Bronchial epithelial cell (primary cell): Measurements from ENCODE around the gene CCNT2. TPM values are rescaled to one million over a fixed set of nuclear protein-coding genes. Genes with fewer than 3 reads are reported as not detected.

ENCODE experiments used
- DNase-seq: peaks from one replicate; pipeline ENCODE4 v3.0.0-alpha.2; 2010; ENCODE audit warnings: low read depth
- FAIRE-seq: peaks from 2 replicates; lab custom pipeline; 2011; peaks lifted over from hg19 to GRCh38; lab: Jason Lieb, UNC
- H3K27me3 ChIP-seq: 2 replicates; pipeline ENCODE4 v1.5.1; 2011; ENCODE audit warnings: low read length; ENCODE audit not compliant: control insufficient read depth, insufficient read depth
- H3K36me3 ChIP-seq: 2 replicates; pipeline ENCODE4 v1.5.1; 2011; ENCODE audit warnings: low read length; ENCODE audit not compliant: control insufficient read depth, insufficient read depth
- H3K4me3 ChIP-seq: 2 replicates; pipeline ENCODE4 v1.5.1; 2011; ENCODE audit warnings: mild to moderate bottlenecking, low read depth, low read length, control low read depth
- total RNA-seq: library from RNA; depleted of rRNA; stranded (reverse); fragments of >200 nt; gene quantifications from 2 replicates; pipeline ENCODE4 v1.2.1, GENCODE V29; 2014
- TF ChIP-seq, protein P1 (sequence below): IDR thresholded peaks from 2 replicates; pipeline ENCODE4 v1.5.1; 2011; ENCODE audit warnings: mild to moderate bottlenecking, moderate library complexity, low read length, control low read depth, inconsistent platforms; ENCODE audit not compliant: insufficient read depth, severe bottlenecking

Gene CCNT2
- total RNA-seq, 1 donor from 2014 or later = 24.0 TPM

DNA sequence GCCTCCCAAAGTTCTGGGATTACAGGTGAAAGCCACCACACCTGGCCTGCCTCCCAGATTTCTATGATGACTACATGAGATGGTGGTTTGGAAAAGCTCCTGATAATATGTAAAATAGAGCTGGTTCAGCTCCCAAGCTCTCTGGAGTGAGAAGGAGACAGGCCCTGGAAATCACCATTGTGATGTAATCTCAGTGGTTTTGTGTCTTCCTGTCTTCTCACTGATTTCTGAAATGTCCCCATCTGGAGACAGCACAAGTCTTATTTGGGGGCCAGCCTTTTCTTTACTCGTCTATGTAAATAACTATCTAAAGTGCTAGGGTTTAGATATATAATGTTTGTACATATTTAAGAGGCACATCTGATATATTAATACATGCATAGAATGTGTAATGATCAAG lies 64.0 kb downstream of the CCNT2 start:
- Histone ChIP-seq H3K27me3 (no peaks in the 10 kb centered on the region), H3K36me3 (no peaks in the 10 kb centered on the region), H3K4me3 (no peak overlapping the region)
- DNase-seq (no peak), FAIRE-seq (no peak)
- TF ChIP-seq, protein P1, sequence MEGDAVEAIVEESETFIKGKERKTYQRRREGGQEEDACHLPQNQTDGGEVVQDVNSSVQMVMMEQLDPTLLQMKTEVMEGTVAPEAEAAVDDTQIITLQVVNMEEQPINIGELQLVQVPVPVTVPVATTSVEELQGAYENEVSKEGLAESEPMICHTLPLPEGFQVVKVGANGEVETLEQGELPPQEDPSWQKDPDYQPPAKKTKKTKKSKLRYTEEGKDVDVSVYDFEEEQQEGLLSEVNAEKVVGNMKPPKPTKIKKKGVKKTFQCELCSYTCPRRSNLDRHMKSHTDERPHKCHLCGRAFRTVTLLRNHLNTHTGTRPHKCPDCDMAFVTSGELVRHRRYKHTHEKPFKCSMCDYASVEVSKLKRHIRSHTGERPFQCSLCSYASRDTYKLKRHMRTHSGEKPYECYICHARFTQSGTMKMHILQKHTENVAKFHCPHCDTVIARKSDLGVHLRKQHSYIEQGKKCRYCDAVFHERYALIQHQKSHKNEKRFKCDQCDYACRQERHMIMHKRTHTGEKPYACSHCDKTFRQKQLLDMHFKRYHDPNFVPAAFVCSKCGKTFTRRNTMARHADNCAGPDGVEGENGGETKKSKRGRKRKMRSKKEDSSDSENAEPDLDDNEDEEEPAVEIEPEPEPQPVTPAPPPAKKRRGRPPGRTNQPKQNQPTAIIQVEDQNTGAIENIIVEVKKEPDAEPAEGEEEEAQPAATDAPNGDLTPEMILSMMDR = no peak

- Histone ChIP-seq H3K27me3 (no peaks in the 10 kb centered on the region), H3K4me3 (no peak overlapping the region), H3K36me3 (no peaks in the 10 kb centered on the region)
- TF ChIP-seq, protein P1 = no peak
- FAIRE-seq = no peak
- no peak for DNase-seq
Observed at GRCh38 chr2:134985061-134985460, 66.4 kb downstream of the CCNT2 start.

- no peak for FAIRE-seq
- Histone ChIP-seq H3K36me3 (no peaks in the 10 kb centered on the region), H3K27me3 (no peaks in the 10 kb centered on the region), H3K4me3 (no peak overlapping the region)
- peak; percentile 28 for DNase-seq
- TF ChIP-seq, protein P1 = peak; percentile 39
Observed at GRCh38 chr2:134988994-134989605, 70.5 kb downstream of the CCNT2 start.

- H3K27me3 ChIP-seq = no peaks in the 10 kb centered on the region
- DNase-seq = no peak
- FAIRE-seq = no peak
- TF ChIP-seq, protein P1 = no peak
- H3K36me3 ChIP-seq = no peaks in the 10 kb centered on the region
- H3K4me3 ChIP-seq = no peak overlapping the region
Observed at GRCh38 chr2:134999521-134999920, 80.9 kb downstream of the CCNT2 start.

GRCh38 chr2:135002836-135003235 lies 84.2 kb downstream of the CCNT2 start:
- no peaks in the 10 kb centered on the region for H3K36me3 ChIP-seq
- TF ChIP-seq, protein P1 = no peak
- peaks cover 5% of the 10 kb centered on the region for H3K27me3 ChIP-seq
- no peak for DNase-seq
- no peak overlapping the region for H3K4me3 ChIP-seq
- FAIRE-seq = no peak
